ENCODE measurements around the gene DHX32. TPM values are rescaled to one million over a fixed set of nuclear protein-coding genes. Genes with fewer than 3 reads are reported as not detected.
"Not testable (repeated sequence)": the region's sequence is repeated elsewhere in the genome, so short reads cannot be mapped to it uniquely, and the experiment has no call there.

DHX32 gene
- total RNA-seq, 6 experiments from 2014 or later: 10.0 to 17.6 (median 14.1) TPM

GRCh38 chr10:125926247-125926646 lies 45.2 kb upstream of the DHX32 start:
- TF ChIP-seq, protein P1, sequence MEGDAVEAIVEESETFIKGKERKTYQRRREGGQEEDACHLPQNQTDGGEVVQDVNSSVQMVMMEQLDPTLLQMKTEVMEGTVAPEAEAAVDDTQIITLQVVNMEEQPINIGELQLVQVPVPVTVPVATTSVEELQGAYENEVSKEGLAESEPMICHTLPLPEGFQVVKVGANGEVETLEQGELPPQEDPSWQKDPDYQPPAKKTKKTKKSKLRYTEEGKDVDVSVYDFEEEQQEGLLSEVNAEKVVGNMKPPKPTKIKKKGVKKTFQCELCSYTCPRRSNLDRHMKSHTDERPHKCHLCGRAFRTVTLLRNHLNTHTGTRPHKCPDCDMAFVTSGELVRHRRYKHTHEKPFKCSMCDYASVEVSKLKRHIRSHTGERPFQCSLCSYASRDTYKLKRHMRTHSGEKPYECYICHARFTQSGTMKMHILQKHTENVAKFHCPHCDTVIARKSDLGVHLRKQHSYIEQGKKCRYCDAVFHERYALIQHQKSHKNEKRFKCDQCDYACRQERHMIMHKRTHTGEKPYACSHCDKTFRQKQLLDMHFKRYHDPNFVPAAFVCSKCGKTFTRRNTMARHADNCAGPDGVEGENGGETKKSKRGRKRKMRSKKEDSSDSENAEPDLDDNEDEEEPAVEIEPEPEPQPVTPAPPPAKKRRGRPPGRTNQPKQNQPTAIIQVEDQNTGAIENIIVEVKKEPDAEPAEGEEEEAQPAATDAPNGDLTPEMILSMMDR (IDR thresholded peaks at IDR 0.05): no peak
- TF ChIP-seq POLR2A (IDR thresholded peaks at IDR 0.05): no peak
- no peak for DNase-seq
- Histone ChIP-seq H3K4me1 (no peaks in the 10 kb centered on the region), H3K9me3 (no peaks in the 10 kb centered on the region), H3K27me3 (no peaks in the 10 kb centered on the region), H3K4me3 (no peak overlapping the region), H3K36me3 (no peaks in the 10 kb centered on the region), H3K27ac (no peak overlapping the region)
- intact Hi-C loops (cut with DNase I): no loop called here
- peak in 1 of 4 donors; percentile 16 for ATAC-seq
- WGBS (ENCODE audit: insufficient coverage, low coverage, low lambda C conversion rate, missing lambda C conversion rate): 33% methylated on average over 5 of the region's 5 CpGs

DNA sequence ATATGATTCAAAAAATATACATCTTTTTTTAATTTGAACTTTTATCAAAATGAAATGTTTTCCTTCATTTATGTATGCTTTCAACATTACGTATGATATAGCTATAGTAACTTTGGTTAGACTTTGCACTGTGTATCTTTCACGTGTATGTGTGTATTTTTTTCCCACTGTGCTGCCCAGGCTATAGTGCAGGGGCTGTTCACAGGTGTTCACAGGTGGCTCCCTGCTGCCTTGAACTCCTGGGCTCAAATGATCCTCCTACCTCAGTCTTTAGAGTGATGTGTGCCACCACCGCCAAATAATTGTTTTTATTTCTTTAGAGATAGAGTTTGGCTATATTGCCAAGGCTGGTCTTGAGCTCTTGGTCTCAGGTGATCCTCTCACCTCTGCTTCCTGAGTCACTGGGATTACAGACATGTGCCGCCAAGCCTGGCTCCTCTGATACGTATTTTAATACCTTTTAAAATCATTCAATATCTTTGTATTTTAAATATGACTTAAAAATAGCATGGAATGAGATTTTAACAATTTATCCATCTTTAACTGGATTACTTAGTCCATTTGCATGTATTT lies 44.3 kb upstream of the DHX32 start:
- TF ChIP-seq, protein P1 (IDR thresholded peaks at IDR 0.05): no peak
- TF ChIP-seq POLR2A (IDR thresholded peaks at IDR 0.05): no peak
- Histone ChIP-seq H3K4me3 (no peak overlapping the region), H3K4me1 (no peaks in the 10 kb centered on the region), H3K36me3 (no peaks in the 10 kb centered on the region), H3K9me3 (no peaks in the 10 kb centered on the region), H3K27me3 (no peaks in the 10 kb centered on the region), H3K27ac (no peak overlapping the region)
- intact Hi-C loops (cut with DNase I): no loop called here
- 58% methylated on average over 5 of the region's 5 CpGs for WGBS (ENCODE audit: insufficient coverage, low coverage, low lambda C conversion rate, missing lambda C conversion rate)
- ATAC-seq (no peak), DNase-seq (no peak)

DNA sequence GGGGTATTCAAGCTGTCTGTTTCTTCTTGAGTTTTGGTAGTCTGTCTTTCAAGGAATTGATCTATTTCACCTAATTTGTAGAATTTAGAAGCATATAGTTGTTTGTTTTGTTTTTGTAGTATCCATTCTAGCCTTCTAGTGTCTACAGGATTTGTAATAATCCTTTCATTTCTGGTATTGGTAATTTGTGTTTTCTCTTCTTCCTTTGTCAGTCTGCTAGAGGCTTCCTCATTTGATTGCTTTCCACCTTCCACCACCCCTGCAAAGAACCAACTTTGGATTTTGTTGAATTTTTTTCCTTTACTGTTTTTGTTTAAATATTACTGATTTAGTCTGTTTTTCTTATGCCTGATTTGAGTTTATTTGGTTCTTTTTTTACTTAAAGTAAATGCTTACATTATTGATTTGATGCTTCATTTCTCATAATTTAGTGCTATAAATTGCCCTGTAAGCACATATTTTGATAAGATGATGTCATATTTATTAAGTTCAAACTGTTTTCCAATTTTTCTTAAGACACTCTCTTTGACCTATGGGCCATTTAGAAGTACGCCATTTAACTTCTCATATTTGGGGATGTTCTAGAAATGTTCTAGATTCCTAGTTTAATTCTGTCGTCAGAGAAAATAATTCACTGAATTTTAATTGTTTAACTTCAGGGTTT lies 40.7 kb upstream of the DHX32 start:
- H3K27me3 ChIP-seq; H3K9me3 ChIP-seq; ATAC-seq; intact Hi-C loops (cut with DNase I); H3K4me1 ChIP-seq; H3K27ac ChIP-seq; H3K36me3 ChIP-seq; DNase-seq; H3K4me3 ChIP-seq: not testable (repeated sequence)
- WGBS (ENCODE audit: insufficient coverage, low coverage, low lambda C conversion rate, missing lambda C conversion rate): 80% methylated on average over 2 of the region's 2 CpGs

- H3K4me1 ChIP-seq; DNase-seq; H3K27ac ChIP-seq; H3K9me3 ChIP-seq; H3K36me3 ChIP-seq; intact Hi-C loops (cut with DNase I); H3K4me3 ChIP-seq; H3K27me3 ChIP-seq: not testable (repeated sequence)
- ATAC-seq: peak in 1 of 4 donors; percentile 22
- WGBS (ENCODE audit: insufficient coverage, low coverage, low lambda C conversion rate, missing lambda C conversion rate): 56% methylated on average over 7 of the region's 8 CpGs
Observed at GRCh38 chr10:125917704-125918361, 36.7 kb upstream of the DHX32 start.

DNA sequence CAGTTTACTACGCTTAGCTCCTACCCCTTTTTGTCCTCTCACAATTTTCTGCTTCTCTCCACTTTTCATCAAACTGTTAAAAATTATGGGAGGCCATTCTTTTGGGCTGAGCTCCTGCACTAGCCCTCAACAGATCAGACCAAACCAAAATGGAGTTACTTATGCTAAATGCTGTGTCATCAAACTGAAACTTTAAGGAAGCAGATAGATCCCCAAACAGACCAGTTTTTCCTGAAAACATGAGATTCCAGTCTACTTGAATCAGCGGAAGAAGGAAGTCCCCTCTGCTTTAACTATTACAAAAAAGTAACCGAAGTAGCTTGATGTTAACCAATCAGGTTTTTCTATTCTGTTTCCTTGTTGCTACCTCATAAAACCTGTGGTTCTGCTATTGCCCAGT lies 35.9 kb upstream of the DHX32 start:
- Histone ChIP-seq H3K27ac (no peak overlapping the region), H3K27me3 (no peaks in the 10 kb centered on the region), H3K9me3 (no peaks in the 10 kb centered on the region), H3K4me1 (no peaks in the 10 kb centered on the region), H3K4me3 (no peak overlapping the region), H3K36me3 (no peaks in the 10 kb centered on the region)
- 41% methylated on average over 3 of the region's 3 CpGs for WGBS (ENCODE audit: insufficient coverage, low coverage, low lambda C conversion rate, missing lambda C conversion rate)
- no peak for ATAC-seq
- intact Hi-C loops (cut with DNase I): no loop called here
- no peak for DNase-seq
- TF ChIP-seq, protein P1 (IDR thresholded peaks at IDR 0.05): no peak
- no peak for TF ChIP-seq POLR2A (IDR thresholded peaks at IDR 0.05)

DNA sequence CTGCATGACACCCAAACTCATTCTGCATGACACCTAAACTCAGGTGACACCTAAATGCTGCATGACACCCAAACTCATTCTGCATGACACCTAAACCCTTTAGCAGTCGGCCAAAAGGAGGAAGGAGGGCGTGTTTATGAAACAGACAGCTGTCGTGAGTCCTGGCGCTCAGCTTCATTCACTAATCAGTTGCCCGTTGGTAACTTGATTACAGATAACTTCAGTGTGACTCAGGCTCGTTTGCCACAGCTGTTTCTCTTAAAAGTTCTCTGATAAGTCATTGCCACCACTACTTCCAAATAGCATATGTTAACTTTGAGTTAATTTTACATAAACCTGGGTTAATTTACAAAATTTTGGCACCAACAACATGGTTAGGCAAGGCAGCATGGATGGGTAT lies 32.2 kb upstream of the DHX32 start:
- WGBS (ENCODE audit: insufficient coverage, low coverage, low lambda C conversion rate, missing lambda C conversion rate): 31% methylated on average over 6 of the region's 6 CpGs
- H3K4me1 ChIP-seq; ATAC-seq; H3K4me3 ChIP-seq; DNase-seq; H3K36me3 ChIP-seq; H3K27ac ChIP-seq; intact Hi-C loops (cut with DNase I); H3K9me3 ChIP-seq; H3K27me3 ChIP-seq: not testable (repeated sequence)
